Lung (tissue), 12 donors: Measurements from ENCODE around the gene CNNM4. TPM values are rescaled to one million over a fixed set of nuclear protein-coding genes. Genes with fewer than 3 reads are reported as not detected.

Experiments
- ATAC-seq: fragments of 200-7000 bp; cut with Tn5 transposase; one replicate; pipeline ENCODE4 v1.9.1; 2020; ENCODE audit warnings: moderate number of reproducible peaks; ENCODE audit not compliant: insufficient read depth, low FRiP score
- DNase-seq, 3 donors: peaks; one replicate each; pipeline ENCODE4 v3.0.0-alpha.2; 2013 to 2017
- H3K27ac ChIP-seq, 2 donors: one replicate each; pipeline ENCODE4 v1.5.1; 2013; ENCODE audit warnings: mild to moderate bottlenecking in 2 of 2, moderate library complexity in 2 of 2, control low read depth in 1 of 2, inconsistent platforms in 1 of 2, low read depth in 1 of 2, low read length in 1 of 2
- H3K27me3 ChIP-seq, 3 donors: one replicate each; pipeline ENCODE4 v1.5.1; 2013; ENCODE audit warnings: low read length in 2 of 3; ENCODE audit not compliant: control insufficient read depth in 3 of 3, insufficient read depth in 3 of 3
- H3K36me3 ChIP-seq, 4 donors: one replicate each; pipeline ENCODE4 v1.5.1; 2013; ENCODE audit warnings: low read length in 4 of 4, mild to moderate bottlenecking in 1 of 4, moderate library complexity in 1 of 4; ENCODE audit not compliant: control insufficient read depth in 4 of 4, insufficient read depth in 4 of 4
- H3K4me1 ChIP-seq, 5 donors: one replicate each; pipeline ENCODE4 v1.5.1; 2013; ENCODE audit warnings: low read length in 5 of 5, mild to moderate bottlenecking in 2 of 5, moderate library complexity in 1 of 5; ENCODE audit not compliant: control insufficient read depth in 5 of 5, insufficient read depth in 5 of 5
- H3K4me3 ChIP-seq: one replicate; pipeline ENCODE4 v1.5.1; 2013; ENCODE audit warnings: mild to moderate bottlenecking, control low read depth, moderate library complexity
- H3K9ac ChIP-seq, 2 donors: one replicate each; pipeline ENCODE4 v1.5.1; 2013; ENCODE audit warnings: low read length in 2 of 2, control low read depth in 1 of 2; ENCODE audit not compliant: insufficient read depth in 1 of 2
- H3K9me3 ChIP-seq, 4 donors: one replicate each; pipeline ENCODE4 v1.5.1; 2013; ENCODE audit warnings: low read length in 3 of 4, mild to moderate bottlenecking in 1 of 4, moderate library complexity in 1 of 4; ENCODE audit not compliant: control insufficient read depth in 4 of 4, insufficient read depth in 3 of 4
- WGBS, 2 donors: extraction: QIAGEN DNeasy Blood & Tissue Kit; methylation state at CpG; one replicate each; pipeline ENCODE4 v1.1.7; 2013; 5-methylcytosine and 5-hydroxymethylcytosine counted together
- polyA plus RNA-seq, 2 donors: library from polyadenylated mRNA; stranded (reverse); fragments of 200-250 nt; gene quantifications; one replicate each; pipeline ENCODE4 v1.2.1, GENCODE V29; 2013
- total RNA-seq, 2 donors: library from RNA; depleted of rRNA in 1 of 2; stranded (reverse); fragments of >200 nt in 1 of 2; gene quantifications; one replicate each; pipeline ENCODE4 v1.2.1, GENCODE V29; 2014 to 2021
- TF ChIP-seq, protein P1 (sequence below): IDR thresholded peaks from 2 replicates; pipeline ENCODE4 v1.5.1; 2012; ENCODE audit warnings: mild to moderate bottlenecking; ENCODE audit errors: control extremely low read depth, extremely low read depth
- donor health status: control.
- donor health status: control.
- donor health status: Bipolar disorder and iron deficiency.
- donor health status: healthy.
- donor health status: DM: yes; HTN: yes; CAD: no.

The CNNM4 gene
- total and polyA plus RNA-seq, 4 donors: 4.0 to 19.8 (median 12.3) TPM

DNA sequence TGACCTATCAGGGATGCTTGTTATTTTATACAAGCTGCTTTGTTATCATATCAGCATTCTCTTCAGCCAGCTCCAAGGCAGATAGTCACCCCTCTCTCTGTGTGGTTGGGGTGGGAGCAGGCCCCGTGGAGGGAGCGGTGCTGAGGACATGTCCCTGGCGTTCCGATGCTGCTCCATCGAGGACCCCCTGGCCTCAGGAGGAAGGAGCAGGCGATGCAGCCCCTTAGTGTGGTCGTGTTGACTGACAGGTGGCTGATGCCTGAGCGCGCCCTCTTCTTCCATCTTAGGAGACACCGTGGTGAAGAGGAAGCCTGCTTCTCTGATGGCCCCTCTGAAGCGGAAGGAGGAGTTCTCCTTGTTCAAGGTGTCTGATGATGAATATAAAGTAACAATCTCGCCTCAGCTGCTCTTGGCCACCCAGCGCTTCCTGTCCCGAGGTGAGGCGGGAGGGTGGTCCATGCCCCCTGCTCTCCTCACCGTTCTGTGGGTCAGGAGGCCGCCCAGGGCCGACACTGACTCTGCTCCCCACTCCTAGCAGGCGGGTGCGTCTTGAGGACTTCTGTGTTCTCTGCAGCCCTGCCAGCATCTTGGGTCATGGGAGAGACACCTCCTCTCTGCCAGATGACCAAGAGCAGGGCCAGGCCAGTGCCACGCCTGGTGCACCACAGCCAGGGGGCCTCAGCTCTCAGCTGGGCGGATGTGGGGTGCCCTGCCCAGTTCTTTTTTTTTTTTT is 66.0 kb downstream of the CNNM4 start:
- Histone ChIP-seq H3K27me3 (no peaks in the 10 kb centered on the region), H3K9me3 (no peaks in the 10 kb centered on the region), H3K4me3 (no peak overlapping the region), H3K27ac (no peak overlapping the region), H3K36me3 (peaks cover 0 to 60% (median 31%) of the 10 kb centered on the region in 4 donors), H3K4me1 (peaks cover 0 to 14% (median 5%) of the 10 kb centered on the region in 5 donors), H3K9ac (no peak overlapping the region)
- DNase-seq (no peak), ATAC-seq (no peak)
- TF ChIP-seq, protein P1, sequence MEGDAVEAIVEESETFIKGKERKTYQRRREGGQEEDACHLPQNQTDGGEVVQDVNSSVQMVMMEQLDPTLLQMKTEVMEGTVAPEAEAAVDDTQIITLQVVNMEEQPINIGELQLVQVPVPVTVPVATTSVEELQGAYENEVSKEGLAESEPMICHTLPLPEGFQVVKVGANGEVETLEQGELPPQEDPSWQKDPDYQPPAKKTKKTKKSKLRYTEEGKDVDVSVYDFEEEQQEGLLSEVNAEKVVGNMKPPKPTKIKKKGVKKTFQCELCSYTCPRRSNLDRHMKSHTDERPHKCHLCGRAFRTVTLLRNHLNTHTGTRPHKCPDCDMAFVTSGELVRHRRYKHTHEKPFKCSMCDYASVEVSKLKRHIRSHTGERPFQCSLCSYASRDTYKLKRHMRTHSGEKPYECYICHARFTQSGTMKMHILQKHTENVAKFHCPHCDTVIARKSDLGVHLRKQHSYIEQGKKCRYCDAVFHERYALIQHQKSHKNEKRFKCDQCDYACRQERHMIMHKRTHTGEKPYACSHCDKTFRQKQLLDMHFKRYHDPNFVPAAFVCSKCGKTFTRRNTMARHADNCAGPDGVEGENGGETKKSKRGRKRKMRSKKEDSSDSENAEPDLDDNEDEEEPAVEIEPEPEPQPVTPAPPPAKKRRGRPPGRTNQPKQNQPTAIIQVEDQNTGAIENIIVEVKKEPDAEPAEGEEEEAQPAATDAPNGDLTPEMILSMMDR: no peak
- 90 to 92% methylated on average over 22 of the region's 22 CpGs for WGBS, 2 donors

DNA sequence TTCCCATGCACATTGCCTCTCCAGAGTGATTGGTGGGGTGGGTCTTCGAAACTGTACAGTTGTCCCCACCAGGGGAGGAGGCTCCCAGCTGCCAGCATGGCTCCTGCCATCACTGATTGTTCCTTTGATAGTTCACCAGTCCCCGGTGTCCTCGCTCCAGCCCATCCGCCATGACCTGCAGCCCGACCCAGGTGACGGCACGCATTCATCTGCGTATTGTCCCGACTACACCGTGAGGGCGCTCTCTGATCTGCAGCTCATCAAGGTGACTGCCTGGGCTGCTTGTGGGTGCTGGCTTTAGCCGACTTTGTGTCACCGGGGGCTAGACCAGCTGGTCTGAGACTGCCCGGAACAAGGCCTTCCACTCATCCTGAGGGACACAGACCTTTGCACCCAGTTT is 67.7 kb downstream of the CNNM4 start:
- Histone ChIP-seq H3K36me3 (peaks cover 0 to 65% (median 35%) of the 10 kb centered on the region in 4 donors), H3K27ac (no peak overlapping the region), H3K9me3 (no peaks in the 10 kb centered on the region), H3K4me3 (no peak overlapping the region), H3K27me3 (no peaks in the 10 kb centered on the region), H3K4me1 (peaks cover 0 to 30% (median 10%) of the 10 kb centered on the region in 5 donors), H3K9ac (no peak overlapping the region)
- DNase-seq (no peak), ATAC-seq (no peak)
- TF ChIP-seq, protein P1: no peak
- WGBS, 2 donors: 95 to 97% methylated on average over 14 of the region's 14 CpGs

GRCh38 chr2:96828874-96829273 is 68.2 kb downstream of the CNNM4 start:
- DNase-seq (no peak), ATAC-seq (no peak)
- Histone ChIP-seq H3K9ac (no peak overlapping the region), H3K4me1 (peaks cover 0 to 30% (median 10%) of the 10 kb centered on the region in 5 donors), H3K9me3 (no peaks in the 10 kb centered on the region), H3K27ac (no peak overlapping the region), H3K36me3 (peaks cover 0 to 65% (median 35%) of the 10 kb centered on the region in 4 donors), H3K4me3 (no peak overlapping the region), H3K27me3 (no peaks in the 10 kb centered on the region)
- TF ChIP-seq, protein P1: no peak
- 97% methylated on average over 13 of the region's 13 CpGs for WGBS, 2 donors
